Fibroblast of peridontal ligament (primary cell): ENCODE measurements around the gene MMP28.

Experiments
- DNase-seq: peaks from one replicate; pipeline ENCODE4 v3.0.0-alpha.2; 2010; ENCODE audit errors: extremely low read depth

The MMP28 gene

GRCh38 chr17:35799942-35800341 lies 4.5 kb upstream of the MMP28 start:
- DNase-seq, result peak; percentile 71

- DNase-seq, result no peak
Measured at GRCh38 chr17:35797918-35798317, 2.5 kb upstream of the MMP28 start.

GRCh38 chr17:35797370-35797769 lies 1.9 kb upstream of the MMP28 start:
- DNase-seq, result no peak

GRCh38 chr17:35796942-35797341 lies 1.5 kb upstream of the MMP28 start:
- DNase-seq, result no peak

- DNase-seq, result no peak
Measured at GRCh38 chr17:35795871-35796265, 427 bp upstream of the MMP28 start.

GRCh38 chr17:35793257-35793656 lies 2.2 kb downstream of the MMP28 start:
- no peak for DNase-seq

GRCh38 chr17:35791681-35792350 lies 3.6 kb downstream of the MMP28 start:
- no peak for DNase-seq

GRCh38 chr17:35790841-35791240 lies 4.6 kb downstream of the MMP28 start:
- DNase-seq, result no peak

GRCh38 chr17:35788477-35789368 lies 6.7 kb downstream of the MMP28 start:
- peak; percentile 86 for DNase-seq

- DNase-seq, result peak; percentile 37
Measured at GRCh38 chr17:35786941-35787432, 8.5 kb downstream of the MMP28 start.

GRCh38 chr17:35784895-35785294 lies 10.5 kb downstream of the MMP28 start:
- DNase-seq, result no peak

GRCh38 chr17:35780950-35781349 lies 14.5 kb downstream of the MMP28 start:
- peak; percentile 25 for DNase-seq

- no peak for DNase-seq
Measured at GRCh38 chr17:35778641-35779196, 16.7 kb downstream of the MMP28 start.

- DNase-seq, result no peak
Measured at GRCh38 chr17:35775583-35775982, 19.9 kb downstream of the MMP28 start.

- no peak for DNase-seq
Measured at GRCh38 chr17:35775039-35775438, 20.4 kb downstream of the MMP28 start.

- DNase-seq, result peak; percentile 52
Measured at GRCh38 chr17:35774499-35774898, 20.9 kb downstream of the MMP28 start.

- no peak for DNase-seq
Measured at GRCh38 chr17:35773679-35774425, 21.6 kb downstream of the MMP28 start.

- no peak for DNase-seq
Measured at GRCh38 chr17:35773129-35773528, 22.3 kb downstream of the MMP28 start.

- no peak for DNase-seq
Measured at GRCh38 chr17:35769895-35770486, 25.4 kb downstream of the MMP28 start.

GRCh38 chr17:35768797-35769196 lies 26.6 kb downstream of the MMP28 start:
- no peak for DNase-seq

GRCh38 chr17:35766903-35767510 lies 28.4 kb downstream of the MMP28 start:
- DNase-seq, result peak; percentile 68
